Measurements from ENCODE around the gene TMEFF2.
"Not testable (repeated sequence)": the region's sequence is repeated elsewhere in the genome, so short reads cannot be mapped to it uniquely, and the experiment has no call there.

The TMEFF2 gene

GRCh38 chr2:192184349-192184748, 10.4 kb downstream of the TMEFF2 start:
- DNase-seq (ENCODE audit: low read depth in 2 of 2, low spot score in 1 of 2), result no peak

GRCh38 chr2:192183296-192183695, 11.4 kb downstream of the TMEFF2 start:
- DNase-seq (ENCODE audit: low read depth in 2 of 2, low spot score in 1 of 2), result no peak

- no peak for DNase-seq (ENCODE audit: low read depth in 2 of 2, low spot score in 1 of 2)
Observed at GRCh38 chr2:192166946-192167345, 27.8 kb downstream of the TMEFF2 start.

- no peak for DNase-seq (ENCODE audit: low read depth in 2 of 2, low spot score in 1 of 2)
Observed at GRCh38 chr2:192165842-192166241, 28.9 kb downstream of the TMEFF2 start.

DNA sequence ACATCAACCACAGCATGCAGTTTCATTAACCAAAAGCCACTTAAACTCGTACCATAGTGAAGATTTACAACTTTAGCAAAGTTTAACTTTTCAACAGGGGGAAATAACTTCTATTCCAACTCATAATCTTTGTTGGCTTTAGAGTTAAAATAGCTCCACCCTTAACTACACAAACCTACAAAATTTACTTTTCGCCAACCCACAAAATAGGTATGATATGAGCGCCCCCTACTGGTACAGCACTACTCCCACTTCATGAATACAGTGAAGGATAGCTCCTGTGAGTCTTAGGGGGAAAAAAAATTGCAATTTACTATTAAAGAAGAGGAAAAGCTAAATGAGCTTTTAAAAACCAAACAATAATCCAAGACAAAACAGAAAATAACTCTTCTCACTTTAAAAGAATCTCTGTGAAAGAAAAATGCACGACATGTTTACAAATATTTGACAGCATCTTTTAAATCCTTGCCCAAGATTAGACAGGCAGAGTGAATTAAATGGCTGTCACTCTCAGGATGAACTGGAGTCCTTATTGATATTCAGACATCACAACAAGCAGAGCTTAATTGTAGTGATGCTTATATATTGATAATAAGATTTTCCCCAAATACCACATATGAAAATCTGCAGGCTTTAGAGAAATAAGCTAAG, 32.2 kb downstream of the TMEFF2 start:
- peak; percentile 14 to 62 for DNase-seq (ENCODE audit: low read depth in 2 of 2, low spot score in 1 of 2)

DNA sequence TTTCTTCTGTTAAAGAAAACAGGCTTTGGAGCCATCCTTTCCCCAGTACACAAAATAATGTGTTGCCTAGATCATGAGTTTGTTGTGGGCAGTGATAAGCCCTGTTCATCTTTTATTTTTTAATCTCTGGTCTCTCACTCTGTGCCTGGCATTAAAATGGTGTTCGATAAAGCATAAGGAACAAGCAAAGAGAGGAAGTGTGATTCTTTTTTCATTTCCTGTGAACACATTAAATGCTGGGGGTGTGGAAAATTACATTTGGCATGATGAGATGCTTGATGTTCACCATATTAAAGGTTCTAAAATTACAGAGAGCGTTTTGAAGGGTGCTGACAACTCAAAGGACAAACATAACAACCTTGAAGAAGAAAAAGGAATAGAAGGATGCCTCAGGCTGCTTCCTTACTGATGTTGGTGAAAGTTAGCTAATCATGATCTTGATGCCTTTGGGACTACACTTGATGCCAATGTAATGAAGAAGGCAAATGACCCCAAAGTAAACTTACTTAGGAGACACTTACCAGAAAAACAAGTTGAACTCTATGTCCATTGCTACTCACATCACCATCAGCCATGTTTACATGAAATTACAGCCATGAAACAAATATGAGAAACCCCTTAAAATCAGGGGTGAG, 33.0 kb downstream of the TMEFF2 start:
- DNase-seq (ENCODE audit: low read depth in 2 of 2, low spot score in 1 of 2), result no peak

DNA sequence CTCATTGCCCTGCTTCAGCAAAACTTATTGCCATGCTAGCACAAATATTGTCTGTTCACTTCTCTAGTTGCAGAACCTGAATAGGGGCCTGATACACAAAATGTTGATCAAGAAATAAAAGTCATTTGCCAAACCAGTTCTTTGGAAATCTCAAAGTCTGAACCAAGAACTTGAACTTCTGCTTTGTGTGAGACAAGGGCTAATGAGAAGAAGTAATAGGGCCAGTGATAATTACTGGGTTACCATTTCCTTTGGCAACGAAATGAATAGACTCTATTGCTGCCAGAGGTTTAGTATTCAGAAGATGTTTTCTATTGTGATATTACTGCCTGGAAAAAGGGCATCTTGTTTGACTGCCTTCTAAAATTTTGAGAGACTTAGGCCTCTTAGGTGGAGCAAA, 35.0 kb downstream of the TMEFF2 start:
- DNase-seq (ENCODE audit: low read depth in 2 of 2, low spot score in 1 of 2), result no peak

DNA sequence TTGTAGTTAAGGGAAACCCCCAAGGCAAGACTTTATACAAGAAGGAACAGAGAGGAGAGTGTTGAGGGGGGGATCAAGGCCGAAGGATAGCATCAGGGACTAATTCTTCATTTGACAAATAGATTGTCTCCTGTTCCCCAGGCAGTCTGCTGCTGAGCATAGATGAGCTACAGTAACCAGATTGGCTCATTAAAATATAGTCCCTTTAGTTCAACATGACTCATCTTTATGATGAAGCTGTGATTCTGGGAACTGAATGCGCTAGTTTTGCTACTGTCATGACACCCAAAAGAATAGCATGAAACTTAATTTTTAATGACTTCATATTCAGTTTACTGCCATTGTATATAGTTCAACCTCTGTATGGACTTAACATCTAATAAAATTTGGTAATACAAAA, 35.5 kb downstream of the TMEFF2 start:
- DNase-seq (ENCODE audit: low read depth in 2 of 2, low spot score in 1 of 2), result no peak

- no peak for DNase-seq (ENCODE audit: low read depth in 2 of 2, low spot score in 1 of 2)
Observed at GRCh38 chr2:192157776-192158175, 37.0 kb downstream of the TMEFF2 start.

DNA sequence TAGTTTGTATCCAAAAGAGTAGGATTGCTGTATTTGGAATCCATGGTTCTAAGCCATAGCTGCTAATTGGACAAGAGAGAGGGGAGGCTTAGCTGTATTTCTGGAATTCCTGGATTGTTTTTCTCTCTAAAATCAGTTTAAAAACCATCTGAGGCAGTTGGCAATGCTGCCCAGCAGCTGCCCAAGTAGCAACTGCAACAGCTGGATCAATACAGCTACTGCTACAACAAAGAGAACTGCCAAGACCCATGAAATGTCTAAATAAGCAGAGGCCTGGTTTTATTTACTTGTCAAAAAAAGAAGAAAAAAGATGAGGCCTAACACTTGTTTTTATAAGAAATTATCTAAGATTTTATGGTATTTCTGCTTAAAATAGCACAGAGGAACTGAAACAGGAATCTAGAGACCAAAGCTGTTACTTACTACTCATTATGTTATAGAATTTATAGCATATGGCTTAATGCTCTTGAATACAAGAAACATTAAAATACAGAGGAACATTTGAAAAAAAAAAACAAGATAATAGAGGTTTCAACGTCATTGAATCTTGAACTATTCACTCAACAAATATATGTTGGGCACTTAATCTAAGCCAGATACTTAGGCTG, 39.1 kb downstream of the TMEFF2 start:
- DNase-seq (ENCODE audit: low read depth in 2 of 2, low spot score in 1 of 2), result no peak

DNA sequence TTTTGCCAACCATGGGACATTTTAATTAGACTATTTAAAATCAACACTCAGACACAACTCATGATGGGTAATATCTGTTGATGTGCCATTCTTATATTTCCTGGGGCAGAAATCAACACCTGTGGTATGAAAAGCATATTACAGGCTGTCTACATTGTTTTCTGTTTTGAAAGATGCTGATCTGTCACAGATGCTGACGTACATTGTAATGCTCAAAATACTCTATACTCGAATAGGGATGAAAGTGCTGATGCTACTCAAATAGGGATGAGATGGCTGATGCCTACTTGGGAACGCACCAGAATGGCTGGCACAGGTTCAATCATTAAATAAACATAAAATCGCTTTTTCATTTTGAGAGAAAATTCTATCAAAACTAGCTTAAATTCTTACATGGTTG, 41.2 kb downstream of the TMEFF2 start:
- DNase-seq (ENCODE audit: low read depth in 2 of 2, low spot score in 1 of 2), result no peak

DNA sequence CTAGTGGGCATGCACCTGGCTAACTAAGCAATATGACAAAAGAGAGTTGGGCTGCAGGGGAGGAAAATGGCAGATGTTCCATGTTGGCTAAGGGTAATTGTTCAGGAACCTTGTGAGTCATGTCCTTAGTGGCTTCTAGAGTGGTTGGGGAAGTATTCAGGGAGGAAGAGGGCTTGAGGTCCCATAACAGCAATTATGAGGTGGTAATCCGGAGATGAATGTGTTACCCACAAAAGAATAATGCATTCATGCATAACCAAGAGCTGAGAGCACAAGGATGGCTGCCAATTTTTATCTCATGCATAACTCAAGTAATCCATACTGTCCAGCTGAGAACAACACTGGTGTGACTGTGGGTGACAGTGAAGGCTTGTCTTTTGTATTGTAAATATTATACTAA, 42.9 kb downstream of the TMEFF2 start:
- DNase-seq (ENCODE audit: low read depth in 2 of 2, low spot score in 1 of 2), result no peak

GRCh38 chr2:192150166-192150565, 44.6 kb downstream of the TMEFF2 start:
- no peak for DNase-seq (ENCODE audit: low read depth in 2 of 2, low spot score in 1 of 2)

GRCh38 chr2:192148620-192149321, 46.0 kb downstream of the TMEFF2 start:
- no peak for DNase-seq (ENCODE audit: low read depth in 2 of 2, low spot score in 1 of 2)

DNA sequence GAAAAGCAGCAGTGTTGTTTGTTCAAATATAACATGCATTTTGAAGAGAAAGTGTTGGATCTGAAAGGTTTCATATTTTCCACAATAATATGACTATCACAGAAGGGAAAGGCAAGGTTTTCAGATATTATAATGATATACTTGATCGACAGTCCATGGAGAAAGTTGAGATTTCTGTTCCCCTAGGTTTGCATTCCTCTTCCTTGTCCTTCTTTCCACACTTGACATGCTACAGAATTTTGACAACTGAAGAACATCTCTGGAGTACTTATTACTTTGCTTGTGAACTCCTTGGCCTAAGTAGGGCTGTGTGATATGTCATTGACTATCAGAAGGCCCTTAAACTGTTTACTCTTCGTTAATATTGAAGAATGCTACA, 46.5 kb downstream of the TMEFF2 start:
- DNase-seq (ENCODE audit: low read depth in 2 of 2, low spot score in 1 of 2), result no peak

- DNase-seq (ENCODE audit: low read depth in 2 of 2, low spot score in 1 of 2), result no peak
Observed at GRCh38 chr2:192146069-192147015, 48.4 kb downstream of the TMEFF2 start.

- no peak for DNase-seq (ENCODE audit: low read depth in 2 of 2, low spot score in 1 of 2)
Observed at GRCh38 chr2:192145496-192145895, 49.2 kb downstream of the TMEFF2 start.

DNA sequence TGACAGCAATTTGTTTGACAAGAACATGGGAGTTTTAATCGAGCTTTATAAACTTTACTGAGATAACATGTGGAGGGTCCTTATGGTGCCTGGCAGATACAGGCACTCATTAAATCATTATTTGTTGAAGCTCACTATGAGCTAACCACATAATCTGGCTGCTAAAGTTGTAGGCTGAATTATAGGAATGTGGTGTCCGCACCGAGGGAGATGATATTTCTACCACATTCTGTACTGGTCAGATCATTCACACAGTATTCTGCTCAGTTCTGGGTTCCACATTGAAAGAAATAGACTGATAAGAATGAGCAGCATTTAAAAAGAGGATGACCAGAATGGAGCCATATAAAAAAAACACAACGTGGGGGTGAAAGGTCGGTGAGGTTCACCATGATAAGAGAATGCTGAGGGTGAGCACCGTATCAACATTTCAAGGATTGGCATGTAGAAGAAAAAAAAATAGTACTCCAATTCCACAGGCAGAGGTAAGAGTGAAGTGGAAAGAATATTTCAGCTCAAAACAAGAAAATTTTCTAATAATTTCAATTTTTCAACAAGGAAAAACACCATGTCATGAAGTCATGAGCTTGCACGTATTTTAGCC, 54.4 kb downstream of the TMEFF2 start:
- no peak for DNase-seq (ENCODE audit: low read depth in 2 of 2, low spot score in 1 of 2)

- no peak for DNase-seq (ENCODE audit: low read depth in 2 of 2, low spot score in 1 of 2)
Observed at GRCh38 chr2:192139813-192140212, 54.9 kb downstream of the TMEFF2 start.

- no peak for DNase-seq (ENCODE audit: low read depth in 2 of 2, low spot score in 1 of 2)
Observed at GRCh38 chr2:192137451-192137850, 57.3 kb downstream of the TMEFF2 start.

GRCh38 chr2:192132604-192133003, 62.1 kb downstream of the TMEFF2 start:
- DNase-seq (ENCODE audit: low read depth in 2 of 2, low spot score in 1 of 2), result not testable (repeated sequence)

Data from stimulated activated CD8-positive, alpha-beta memory T cell treated with anti-CD3 and anti-CD28 coated beads, Interleukin-4, amount 100 ng/mL, for 4 hours (primary cell).